Stimulated activated CD4-positive, alpha-beta T cell treated with anti-CD3 and anti-CD28 coated beads, TNF-alpha, amount 100 ng/mL, for 1 hour (primary cell): ENCODE results near the gene GYS2.

ENCODE experiments used
- DNase-seq, 3 donors: peaks; one replicate each; pipeline ENCODE4 v3.0.0-alpha.2; 2020; ENCODE audit warnings: low read depth in 3 of 3, low spot score in 1 of 3

The GYS2 gene

DNA sequence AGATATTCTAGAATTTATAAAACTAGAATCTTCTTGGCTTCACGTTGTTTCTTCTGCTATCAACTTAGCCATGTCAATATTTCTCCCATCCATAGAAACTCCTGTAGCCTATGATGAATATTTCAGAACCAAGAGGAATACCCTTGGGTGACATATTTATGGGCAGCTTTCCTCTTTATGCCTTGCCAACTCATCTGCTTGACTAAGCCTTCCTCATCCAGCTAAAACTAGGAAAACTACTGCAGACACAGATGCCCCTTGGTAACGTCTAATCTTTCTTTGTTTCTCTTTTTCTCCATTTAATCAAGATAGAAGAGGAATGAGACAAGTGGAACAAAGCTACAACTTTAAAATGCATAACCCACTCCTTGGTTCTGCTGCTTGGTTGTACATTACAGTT is 96.8 kb downstream of the GYS2 start:
- DNase-seq = no peak

DNA sequence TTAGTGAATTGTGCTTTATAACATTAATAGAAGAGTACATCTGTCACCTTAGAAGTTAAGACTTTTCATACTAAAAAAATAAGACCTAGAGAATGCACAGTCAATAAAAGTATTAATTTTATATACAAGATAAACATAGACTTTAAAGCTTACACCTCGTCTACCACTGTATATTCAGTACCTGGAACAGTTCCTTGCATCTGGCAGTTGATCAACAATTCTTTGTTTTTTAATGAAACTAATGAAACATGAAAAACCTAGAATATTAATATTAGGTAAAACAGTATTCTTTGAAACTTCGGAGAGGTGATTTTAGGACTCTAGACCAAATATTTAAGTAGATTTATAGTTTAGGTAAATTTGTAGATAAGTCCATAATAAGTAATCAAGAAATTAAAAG is 98.8 kb downstream of the GYS2 start:
- DNase-seq = no peak

DNA sequence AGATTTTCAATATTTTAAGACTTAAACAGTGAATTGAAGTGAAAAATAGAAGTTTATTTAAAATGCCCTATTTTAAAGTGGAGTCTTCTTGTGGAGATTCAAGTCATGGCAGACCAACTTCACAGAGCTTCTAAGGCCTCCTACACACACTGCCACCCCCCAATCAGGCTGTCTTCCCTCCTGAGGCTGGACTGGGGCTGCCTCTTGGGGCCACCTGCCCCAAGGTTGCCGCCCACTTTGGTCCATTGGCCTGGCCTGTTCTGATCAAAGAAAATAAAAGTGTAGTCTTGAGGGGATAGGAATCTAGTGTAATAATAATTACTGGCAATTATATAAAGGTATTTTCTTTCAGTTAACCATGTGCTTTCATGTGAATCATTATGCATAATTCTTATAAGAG is 101.8 kb downstream of the GYS2 start:
- no peak for DNase-seq

DNA sequence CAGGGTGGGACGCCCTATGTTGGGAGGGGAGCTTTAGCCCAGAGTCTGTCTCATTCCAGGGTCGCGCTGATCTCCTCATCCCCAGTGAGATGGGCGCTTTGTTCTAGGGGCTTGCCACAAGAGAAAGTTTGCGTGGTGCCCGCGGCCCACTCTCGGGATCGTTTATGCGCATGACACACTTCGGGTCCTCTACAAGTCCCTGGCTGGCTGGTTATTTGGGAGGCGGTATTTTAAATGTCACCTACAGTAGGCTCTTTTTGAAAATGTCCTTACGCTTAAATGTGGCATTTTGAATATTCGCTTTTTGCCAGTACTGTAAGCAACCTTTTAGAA is 102.5 kb downstream of the GYS2 start:
- no peak for DNase-seq

DNA sequence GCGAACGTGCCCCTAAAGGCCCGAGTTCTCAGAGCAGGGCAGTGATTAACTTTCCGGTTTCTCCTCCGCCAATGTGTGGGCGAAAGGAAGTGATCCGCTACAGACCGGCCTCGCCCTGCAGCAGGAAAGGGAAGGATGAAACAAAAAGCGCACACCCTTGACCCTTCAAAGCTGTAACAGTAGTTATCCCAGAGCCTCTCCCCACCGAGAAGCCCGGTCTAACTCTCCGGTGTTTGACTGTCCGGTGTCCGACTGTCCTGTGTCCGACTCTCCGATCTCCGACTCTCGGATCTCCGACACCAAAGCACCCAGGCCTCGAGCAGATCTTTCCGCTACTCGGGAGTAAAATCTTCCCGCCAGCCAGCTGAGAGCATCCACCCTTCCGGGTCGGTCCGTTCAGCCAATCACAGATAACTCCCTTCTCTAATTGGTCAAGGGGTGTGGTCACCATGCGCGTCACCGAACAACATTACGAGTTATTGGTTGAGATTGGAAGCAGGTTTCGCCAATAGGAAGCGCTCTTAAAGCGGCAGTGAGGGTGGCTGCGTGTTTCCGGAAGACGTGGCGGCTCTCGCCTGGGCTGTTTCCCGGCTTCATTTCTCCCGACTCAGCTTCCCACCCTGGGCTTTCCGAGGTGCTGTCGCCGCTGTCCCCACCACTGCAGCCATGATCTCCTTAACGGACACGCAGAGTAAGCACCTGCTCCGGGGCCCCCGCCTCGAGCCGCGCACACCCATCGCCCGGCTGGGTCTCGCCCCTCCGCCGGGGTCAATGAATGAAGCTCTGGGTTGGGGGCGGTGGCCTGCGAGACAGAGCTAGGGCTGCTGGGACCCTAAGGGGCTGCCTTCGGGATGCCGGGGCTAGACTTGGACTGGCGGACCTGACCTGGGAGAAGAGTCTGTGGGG is 103.1 kb downstream of the GYS2 start, which contains the start of the genes GOLT1B and RECQL:
Gene GOLT1B (plus strand): TSS at position 532 of the 906 bp plus-strand sequence. CDS start 135 bp downstream, at position 667.
Gene RECQL (minus strand): TSS at position 378 of the 906 bp plus-strand sequence. CDS start 2,065 bp downstream, outside the sequence.
- DNase-seq = peak; percentile 60 to 76 (median 76)

DNA sequence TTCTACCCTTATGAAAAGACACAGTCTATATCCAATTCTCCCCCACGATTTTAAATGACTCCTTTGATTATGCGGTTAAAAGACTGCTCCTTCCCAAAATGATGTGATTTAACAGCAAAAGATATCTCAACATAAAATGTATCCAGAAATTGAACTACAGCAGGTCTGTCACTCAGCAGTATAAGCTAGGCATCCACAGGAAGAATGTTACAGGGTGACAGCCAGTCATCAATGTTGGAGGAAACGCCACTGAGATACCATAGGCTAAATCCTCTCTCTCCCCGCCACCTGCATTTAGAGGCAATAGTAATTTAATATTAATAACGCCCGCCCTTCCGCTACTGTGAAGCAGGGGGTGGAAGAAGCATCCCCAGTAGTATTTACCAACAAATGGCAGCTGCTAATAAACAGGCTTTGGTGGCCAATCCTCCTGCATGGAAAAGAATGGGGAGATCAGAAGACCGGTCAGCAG is 103.8 kb downstream of the GYS2 start:
- DNase-seq = no peak

DNA sequence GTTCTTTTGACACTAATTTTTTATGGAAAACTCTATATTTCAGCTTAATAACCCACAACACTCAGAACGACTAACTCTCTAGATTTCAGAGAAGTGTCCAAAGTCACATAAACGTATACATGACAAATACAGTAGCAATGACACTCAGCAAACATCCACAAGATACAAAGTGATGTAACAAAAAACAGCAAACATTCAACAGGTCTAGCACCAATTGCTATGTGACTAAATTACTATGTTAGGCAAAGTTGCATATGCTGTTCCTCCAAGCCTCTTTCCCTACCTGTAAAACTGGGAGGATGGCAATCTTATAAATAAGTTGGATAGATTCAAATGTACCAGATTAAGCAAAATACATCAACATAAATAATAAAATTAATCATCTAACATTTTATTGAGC is 104.9 kb downstream of the GYS2 start:
- no peak for DNase-seq
